Measurements from ENCODE around the gene ZBTB5. TPM values are rescaled to one million over a fixed set of nuclear protein-coding genes. Genes with fewer than 3 reads are reported as not detected.

ZBTB5 gene
- total and polyA plus RNA-seq, 9 of the 15 experiments (the other 6 are each of a cell fraction or from before 2014, with no cell fraction given): 2.3 to 43.2 (median 15.5) TPM

- TF ChIP-seq MAZ (CRISPR knock-in tag; conservative IDR thresholded peaks at IDR 0.05 in 1 of 2, IDR thresholded peaks at IDR 0.05 in 1 of 2) (peak in 1 of 2 experiments; percentile 4; a peak in 1 of 4 replicates), RERE (CRISPR knock-in tag; IDR thresholded peaks at IDR 0.05; ENCODE audit: borderline replicate concordance) (no peak), MYBL2 (IDR thresholded peaks at IDR 0.05; ENCODE audit: low read depth) (no peak), MYBL2 (CRISPR knock-in tag; IDR thresholded peaks at IDR 0.05; ENCODE audit: borderline replicate concordance) (no peak), E2F6 (IDR thresholded peaks at IDR 0.05; ENCODE audit: borderline replicate concordance in 1 of 2, extremely low read depth in 1 of 2, insufficient read depth in 1 of 2, insufficient read length in 1 of 2, low read depth in 1 of 2, low read length in 1 of 2, poor library complexity in 1 of 2, severe bottlenecking in 1 of 2) (peak; percentile 86 to 91), SETDB1 (IDR thresholded peaks at IDR 0.05; ENCODE audit: low read length) (no peak), ATF2 (CRISPR knock-in tag; IDR thresholded peaks at IDR 0.05) (no peak), ZFP30 (CRISPR knock-in tag; IDR thresholded peaks at IDR 0.05; ENCODE audit: borderline replicate concordance) (no peak), CREB1 (IDR thresholded peaks at IDR 0.05) (peak; percentile 91), CREB1 (CRISPR knock-in tag; IDR thresholded peaks at IDR 0.05) (peak; percentile 93), U2AF2 (optimal IDR thresholded peaks at IDR 0.05; ENCODE audit: low read depth, low read length) (no peak), ZNF263 (CRISPR knock-in tag; IDR thresholded peaks at IDR 0.05; ENCODE audit: borderline replicate concordance) (no peak), ZNF511 (CRISPR knock-in tag; IDR thresholded peaks at IDR 0.05) (no peak)
Measured at GRCh38 chr9:37465249-37466036, at the start of gene ZBTB5 (continued).

All from K562 (cell line).